HepG2 (cell line): Measurements from ENCODE around the gene CYSRT1. TPM values are rescaled to one million over a fixed set of nuclear protein-coding genes. Genes with fewer than 3 reads are reported as not detected.

Experiments
- ATRX ChIP-seq: sonication (generic); formaldehyde crosslinking; IDR thresholded peaks from 2 replicates; pipeline ENCODE4 v1.4.0; 2020; ENCODE audit warnings: missing genetic modification reagents, borderline replicate concordance
- DNMT1 ChIP-seq: sonication (generic); formaldehyde crosslinking; IDR thresholded peaks from 2 replicates; pipeline ENCODE4 v1.5.1; 2020; ENCODE audit warnings: mild to moderate bottlenecking, missing genetic modification reagents
- GATAD2A ChIP-seq: IDR thresholded peaks from 2 replicates; pipeline ENCODE4 v1.6.1; 2016
- HHEX ChIP-seq: IDR thresholded peaks from 2 replicates; pipeline ENCODE4 v1.6.1; 2016; ENCODE audit warnings: control low read depth
- HNF4A ChIP-seq: sonication (generic); formaldehyde crosslinking; IDR thresholded peaks from 2 replicates; pipeline ENCODE4 v1.4.0; 2020; ENCODE audit warnings: missing genetic modification reagents
- HNRNPL ChIP-seq: fragments of 200-400 bp; formaldehyde crosslinking; IDR thresholded peaks from 2 replicates; pipeline ENCODE4 v1.6.1; 2017; ENCODE audit warnings: mild to moderate bottlenecking, low read depth, low read length
- KDM5B ChIP-seq: sonication (generic); formaldehyde crosslinking; IDR thresholded peaks from 2 replicates; pipeline ENCODE4 v1.4.0; 2020; ENCODE audit warnings: missing genetic modification reagents, mild to moderate bottlenecking, borderline replicate concordance
- MXD4 ChIP-seq: IDR thresholded peaks from 2 replicates; pipeline ENCODE4 v1.6.1; 2016; ENCODE audit warnings: mild to moderate bottlenecking, missing biosample characterization, missing genetic modification reagents
- NR0B2 ChIP-seq: sonication (generic); formaldehyde crosslinking; IDR thresholded peaks from 2 replicates; pipeline ENCODE4 v1.4.0; 2020; ENCODE audit warnings: mild to moderate bottlenecking, missing genetic modification reagents
- PHF21A ChIP-seq: sonication (generic); formaldehyde crosslinking; IDR thresholded peaks from 2 replicates; pipeline ENCODE4 v1.5.0; 2020; ENCODE audit warnings: mild to moderate bottlenecking, missing genetic modification reagents
- POGZ ChIP-seq: sonication (generic); formaldehyde crosslinking; IDR thresholded peaks from 2 replicates; pipeline ENCODE4 v1.4.0; 2020; ENCODE audit warnings: mild to moderate bottlenecking, missing genetic modification reagents
- PRMT3 ChIP-seq: sonication (generic); formaldehyde crosslinking; IDR thresholded peaks from 2 replicates; pipeline ENCODE4 v1.8.1; 2022; ENCODE audit warnings: low read depth, mild to moderate bottlenecking, moderate library complexity, missing genetic modification reagents, borderline replicate concordance
- SAP130 ChIP-seq: IDR thresholded peaks from 2 replicates; pipeline ENCODE4 v1.6.1; 2016; ENCODE audit warnings: low read depth
- SPEN ChIP-seq: sonication (generic); formaldehyde crosslinking; IDR thresholded peaks from 2 replicates; pipeline ENCODE4 v1.5.1; 2020; ENCODE audit warnings: low read depth, mild to moderate bottlenecking, missing genetic modification reagents
- ZGPAT ChIP-seq: IDR thresholded peaks from 2 replicates; pipeline ENCODE4 v1.6.1; 2016; ENCODE audit warnings: mild to moderate bottlenecking
- ZNF232 ChIP-seq: sonication (generic); formaldehyde crosslinking; IDR thresholded peaks from 2 replicates; pipeline ENCODE4 v1.4.0; 2020; ENCODE audit warnings: missing genetic modification reagents, borderline replicate concordance
- ZNF253 ChIP-seq: sonication (generic); formaldehyde crosslinking; IDR thresholded peaks from 2 replicates; pipeline ENCODE4 v1.8.0; 2022; ENCODE audit warnings: mild to moderate bottlenecking, missing genetic modification reagents, borderline replicate concordance
- ZNF383 ChIP-seq: sonication (generic); formaldehyde crosslinking; IDR thresholded peaks from 2 replicates; pipeline ENCODE4 v1.4.0; 2020; ENCODE audit warnings: missing genetic modification reagents, mild to moderate bottlenecking, borderline replicate concordance
- ZSCAN12 ChIP-seq: sonication (generic); formaldehyde crosslinking; IDR thresholded peaks from 2 replicates; pipeline ENCODE4 v1.9.0; 2021; ENCODE audit warnings: mild to moderate bottlenecking, missing genetic modification reagents
- polyA plus RNA-seq, 8 experiments: library from polyadenylated mRNA; depleted of rRNA in 3 of 8; stranded (reverse) in 7 of 8; unstranded in 1 of 8; fragments of >200 nt; fragmentation: Illumina TruSeq in 4 of 8; extraction: Trizol in 4 of 8; gene quantifications; 2 replicates each; pipeline versions ENCODE4 v1.2.1 to v1.2.3, GENCODE V29; 2011 to 2016; ENCODE audit warnings: low read depth in 4 of 8, missing spikeins in 1 of 8, mixed read lengths in 1 of 8; ENCODE audit not compliant: insufficient read depth in 1 of 8
- total RNA-seq, 5 experiments: library from RNA; depleted of rRNA; stranded (reverse); fragments of >200 nt; fragmentation: Illumina TruSeq; extraction: Trizol; gene quantifications; 2 replicates each; pipeline ENCODE4 v1.2.3, GENCODE V29; 2016; ENCODE audit warnings: low read depth in 1 of 5
- TF ChIP-seq, protein P1 (sequence below): sonication (generic); formaldehyde crosslinking; IDR thresholded peaks from 2 replicates; pipeline ENCODE4 v1.5.1; 2020; ENCODE audit warnings: mild to moderate bottlenecking, missing genetic modification reagents, moderate library complexity
- TF ChIP-seq, protein P2 (sequence below): sonication (generic); formaldehyde crosslinking; IDR thresholded peaks from 2 replicates; pipeline ENCODE4 v1.4.0; 2020; ENCODE audit warnings: missing genetic modification reagents, low read depth, mild to moderate bottlenecking, borderline replicate concordance
- TF ChIP-seq, protein P3 (sequence below): sonication (generic); formaldehyde crosslinking; IDR thresholded peaks from 2 replicates; pipeline ENCODE4 v1.4.0; 2020; ENCODE audit warnings: mild to moderate bottlenecking, missing genetic modification reagents

CYSRT1 gene
- total and polyA plus RNA-seq, 2 of the 13 experiments (the other 11 are each of a cell fraction or from before 2014, with no cell fraction given), result 1.5 to 2.1 TPM

GRCh38 chr9:137250329-137251193 lies 25.6 kb downstream of the CYSRT1 start (continued):
- TF ChIP-seq, protein P1, sequence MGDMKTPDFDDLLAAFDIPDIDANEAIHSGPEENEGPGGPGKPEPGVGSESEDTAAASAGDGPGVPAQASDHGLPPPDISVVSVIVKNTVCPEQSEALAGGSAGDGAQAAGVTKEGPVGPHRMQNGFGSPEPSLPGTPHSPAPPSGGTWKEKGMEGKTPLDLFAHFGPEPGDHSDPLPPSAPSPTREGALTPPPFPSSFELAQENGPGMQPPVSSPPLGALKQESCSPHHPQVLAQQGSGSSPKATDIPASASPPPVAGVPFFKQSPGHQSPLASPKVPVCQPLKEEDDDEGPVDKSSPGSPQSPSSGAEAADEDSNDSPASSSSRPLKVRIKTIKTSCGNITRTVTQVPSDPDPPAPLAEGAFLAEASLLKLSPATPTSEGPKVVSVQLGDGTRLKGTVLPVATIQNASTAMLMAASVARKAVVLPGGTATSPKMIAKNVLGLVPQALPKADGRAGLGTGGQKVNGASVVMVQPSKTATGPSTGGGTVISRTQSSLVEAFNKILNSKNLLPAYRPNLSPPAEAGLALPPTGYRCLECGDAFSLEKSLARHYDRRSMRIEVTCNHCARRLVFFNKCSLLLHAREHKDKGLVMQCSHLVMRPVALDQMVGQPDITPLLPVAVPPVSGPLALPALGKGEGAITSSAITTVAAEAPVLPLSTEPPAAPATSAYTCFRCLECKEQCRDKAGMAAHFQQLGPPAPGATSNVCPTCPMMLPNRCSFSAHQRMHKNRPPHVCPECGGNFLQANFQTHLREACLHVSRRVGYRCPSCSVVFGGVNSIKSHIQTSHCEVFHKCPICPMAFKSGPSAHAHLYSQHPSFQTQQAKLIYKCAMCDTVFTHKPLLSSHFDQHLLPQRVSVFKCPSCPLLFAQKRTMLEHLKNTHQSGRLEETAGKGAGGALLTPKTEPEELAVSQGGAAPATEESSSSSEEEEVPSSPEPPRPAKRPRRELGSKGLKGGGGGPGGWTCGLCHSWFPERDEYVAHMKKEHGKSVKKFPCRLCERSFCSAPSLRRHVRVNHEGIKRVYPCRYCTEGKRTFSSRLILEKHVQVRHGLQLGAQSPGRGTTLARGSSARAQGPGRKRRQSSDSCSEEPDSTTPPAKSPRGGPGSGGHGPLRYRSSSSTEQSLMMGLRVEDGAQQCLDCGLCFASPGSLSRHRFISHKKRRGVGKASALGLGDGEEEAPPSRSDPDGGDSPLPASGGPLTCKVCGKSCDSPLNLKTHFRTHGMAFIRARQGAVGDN (CRISPR knock-in tag), result peak; percentile 91
- TF ChIP-seq ATRX (CRISPR knock-in tag), result no peak
- TF ChIP-seq SPEN, result peak; percentile 47; the same call in 1 of the 2 replicates
- no peak for TF ChIP-seq ZNF383
- TF ChIP-seq, protein P2, sequence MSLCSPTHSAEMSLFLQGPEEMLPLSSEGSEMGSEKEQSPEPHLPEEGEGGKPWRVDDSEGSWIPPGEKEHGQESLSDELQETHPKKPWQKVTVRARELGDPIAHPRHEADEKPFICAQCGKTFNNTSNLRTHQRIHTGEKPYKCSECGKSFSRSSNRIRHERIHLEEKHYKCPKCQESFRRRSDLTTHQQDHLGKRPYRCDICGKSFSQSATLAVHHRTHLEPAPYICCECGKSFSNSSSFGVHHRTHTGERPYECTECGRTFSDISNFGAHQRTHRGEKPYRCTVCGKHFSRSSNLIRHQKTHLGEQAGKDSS, result 0 out of 2 replicates have a peak, but pooled peaks have one; percentile 30
- TF ChIP-seq ZNF253, result no peak
- no peak for TF ChIP-seq ZGPAT (CRISPR knock-in tag)
- peak; percentile 65 for TF ChIP-seq SAP130 (CRISPR knock-in tag)
- TF ChIP-seq DNMT1 (CRISPR knock-in tag), result no peak
- TF ChIP-seq ZNF232 (CRISPR knock-in tag), result no peak
- TF ChIP-seq PHF21A, result peak; percentile 65; the same call in 1 of the 2 replicates
- TF ChIP-seq GATAD2A (CRISPR knock-in tag), result peak; percentile 22; the same call in 1 of the 2 replicates
- TF ChIP-seq POGZ (CRISPR knock-in tag), result no peak
- no peak for TF ChIP-seq PRMT3 (CRISPR knock-in tag)
- TF ChIP-seq KDM5B (CRISPR knock-in tag), result no peak
- TF ChIP-seq MXD4, result no peak
- TF ChIP-seq HNF4A (CRISPR knock-in tag), result peak; percentile 50
- no peak for TF ChIP-seq ZSCAN12
- TF ChIP-seq, protein P3, sequence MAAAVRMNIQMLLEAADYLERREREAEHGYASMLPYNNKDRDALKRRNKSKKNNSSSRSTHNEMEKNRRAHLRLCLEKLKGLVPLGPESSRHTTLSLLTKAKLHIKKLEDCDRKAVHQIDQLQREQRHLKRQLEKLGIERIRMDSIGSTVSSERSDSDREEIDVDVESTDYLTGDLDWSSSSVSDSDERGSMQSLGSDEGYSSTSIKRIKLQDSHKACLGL (CRISPR knock-in tag), result peak; percentile 47; the same call in 1 of the 2 replicates
- no peak for TF ChIP-seq NR0B2 (CRISPR knock-in tag)
- TF ChIP-seq HHEX (CRISPR knock-in tag), result no peak
- TF ChIP-seq HNRNPL, result peak; percentile 62; the same call in 1 of the 2 replicates
